Stimulated activated CD4-positive, alpha-beta T cell treated with anti-CD3 and anti-CD28 coated beads, Interleukin-1b, Interleukin-23, amount 100 ng/mL, for 48 hours (primary cell): ENCODE measurements around the gene CUL2.
"Not testable (repeated sequence)": the region's sequence is repeated elsewhere in the genome, so short reads cannot be mapped to it uniquely, and the experiment has no call there.

Source experiments
- DNase-seq: peaks from one replicate; pipeline ENCODE4 v3.0.0-alpha.2; 2020

The CUL2 gene

GRCh38 chr10:34974364-34975065 lies 115.6 kb downstream of the CUL2 start:
- DNase-seq, result not testable (repeated sequence)

GRCh38 chr10:34973757-34974156 lies 116.4 kb downstream of the CUL2 start:
- DNase-seq, result not testable (repeated sequence)

GRCh38 chr10:34973121-34973520 lies 117.0 kb downstream of the CUL2 start:
- DNase-seq, result not testable (repeated sequence)

- not testable (repeated sequence) for DNase-seq
Measured at GRCh38 chr10:34972591-34972990, 117.5 kb downstream of the CUL2 start.

- not testable (repeated sequence) for DNase-seq
Measured at GRCh38 chr10:34971606-34972334, 118.4 kb downstream of the CUL2 start.

- DNase-seq, result no peak
Measured at GRCh38 chr10:34969171-34969570, 121.0 kb downstream of the CUL2 start.

- DNase-seq, result no peak
Measured at GRCh38 chr10:34967335-34967880, 122.7 kb downstream of the CUL2 start.

- DNase-seq, result no peak
Measured at GRCh38 chr10:34966451-34966850, 123.7 kb downstream of the CUL2 start.

GRCh38 chr10:34966040-34966439 lies 124.1 kb downstream of the CUL2 start:
- no peak for DNase-seq

GRCh38 chr10:34964166-34964800 lies 125.9 kb downstream of the CUL2 start:
- no peak for DNase-seq

- DNase-seq, result no peak
Measured at GRCh38 chr10:34962866-34963265, 127.3 kb downstream of the CUL2 start.

GRCh38 chr10:34960983-34961382 lies 129.2 kb downstream of the CUL2 start:
- no peak for DNase-seq

- DNase-seq, result no peak
Measured at GRCh38 chr10:34959786-34960185, 130.4 kb downstream of the CUL2 start.

GRCh38 chr10:34959321-34959720 lies 130.8 kb downstream of the CUL2 start:
- DNase-seq, result no peak
